ENCODE results near the gene ASCL5. TPM values are rescaled to one million over a fixed set of nuclear protein-coding genes. Genes with fewer than 3 reads are reported as not detected.

ASCL5 gene
- total RNA-seq, 2 experiments from 2014 or later: 0.49 to 0.50 TPM

GRCh38 chr1:201076092-201076491, 50.9 kb downstream of the ASCL5 start:
- intact Hi-C loops (cut with DNase I, micrococcal nuclease): no loop called here
- H3K9me3 ChIP-seq (ENCODE audit: control insufficient read depth in 1 of 2, insufficient read depth in 1 of 2, low read length in 2 of 2): no peaks in the 10 kb centered on the region
- H3K4me1 ChIP-seq (ENCODE audit: insufficient read depth, low read length): no peaks in the 10 kb centered on the region
- H3K4me3 Mint-ChIP-seq: no peak overlapping the region
- H3K9me3 Mint-ChIP-seq: no peaks in the 10 kb centered on the region
- DNase-seq (no peak), ATAC-seq (ENCODE audit: poor library complexity) (no peak)
- H3K27ac Mint-ChIP-seq: no peak overlapping the region
- no peaks in the 10 kb centered on the region for H3K36me3 Mint-ChIP-seq (ENCODE audit: low read depth)
- no peak overlapping the region for H3K27ac ChIP-seq (ENCODE audit: low read depth in 1 of 2, low read length in 2 of 2)
- ChIA-PET POLR2A (no interaction called here), CTCF (no interaction called here)
- no peaks in the 10 kb centered on the region for H3K27me3 ChIP-seq (ENCODE audit: control insufficient read depth in 1 of 2, insufficient read depth in 2 of 2, low read length in 2 of 2)
- no peaks in the 10 kb centered on the region for H3K36me3 ChIP-seq (ENCODE audit: insufficient read depth, low read length)
- no peaks in the 10 kb centered on the region for H3K4me1 Mint-ChIP-seq (ENCODE audit: low read depth)
- no peak overlapping the region for H3K4me3 ChIP-seq (ENCODE audit: low read length)
- no peaks in the 10 kb centered on the region for H3K27me3 Mint-ChIP-seq
- no peak for TF ChIP-seq CTCF (IDR thresholded peaks at IDR 0.05)

GRCh38 chr1:201074018-201074417, 53.0 kb downstream of the ASCL5 start:
- CTCF ChIA-PET: no interaction called here

GRCh38 chr1:201072922-201073321, 54.1 kb downstream of the ASCL5 start:
- Mint-ChIP-seq H3K27ac (no peak overlapping the region), H3K4me3 (no peak overlapping the region), H3K27me3 (no peaks in the 10 kb centered on the region), H3K36me3 (ENCODE audit: low read depth) (no peaks in the 10 kb centered on the region), H3K4me1 (ENCODE audit: low read depth) (no peaks in the 10 kb centered on the region), H3K9me3 (no peaks in the 10 kb centered on the region)
- no peak overlapping the region for H3K4me3 ChIP-seq (ENCODE audit: low read length)
- POLR2A ChIA-PET: no interaction called here
- DNase-seq (no peak), ATAC-seq (ENCODE audit: poor library complexity) (no peak)
- no peaks in the 10 kb centered on the region for H3K4me1 ChIP-seq (ENCODE audit: insufficient read depth, low read length)
- H3K36me3 ChIP-seq (ENCODE audit: insufficient read depth, low read length): no peaks in the 10 kb centered on the region
- H3K9me3 ChIP-seq (ENCODE audit: control insufficient read depth in 1 of 2, insufficient read depth in 1 of 2, low read length in 2 of 2): no peaks in the 10 kb centered on the region
- no peak overlapping the region for H3K27ac ChIP-seq (ENCODE audit: low read depth in 1 of 2, low read length in 2 of 2)
- no peaks in the 10 kb centered on the region for H3K27me3 ChIP-seq (ENCODE audit: control insufficient read depth in 1 of 2, insufficient read depth in 2 of 2, low read length in 2 of 2)
- intact Hi-C loops (cut with DNase I, micrococcal nuclease): no loop called here
- TF ChIP-seq CTCF (IDR thresholded peaks at IDR 0.05): no peak
- CTCF ChIA-PET: no interaction called here

More at GRCh38 chr1:201074018-201074417, 53.0 kb downstream of the ASCL5 start:
- no peaks in the 10 kb centered on the region for H3K9me3 ChIP-seq (ENCODE audit: control insufficient read depth in 1 of 2, insufficient read depth in 1 of 2, low read length in 2 of 2)
- Mint-ChIP-seq H3K27ac (no peak overlapping the region), H3K27me3 (no peaks in the 10 kb centered on the region), H3K4me3 (no peak overlapping the region), H3K4me1 (ENCODE audit: low read depth) (no peaks in the 10 kb centered on the region), H3K9me3 (no peaks in the 10 kb centered on the region), H3K36me3 (ENCODE audit: low read depth) (no peaks in the 10 kb centered on the region)
- no peaks in the 10 kb centered on the region for H3K4me1 ChIP-seq (ENCODE audit: insufficient read depth, low read length)
- DNase-seq (no peak), ATAC-seq (ENCODE audit: poor library complexity) (no peak)
- H3K36me3 ChIP-seq (ENCODE audit: insufficient read depth, low read length): no peaks in the 10 kb centered on the region
- TF ChIP-seq CTCF (IDR thresholded peaks at IDR 0.05): no peak
- intact Hi-C loops (cut with DNase I, micrococcal nuclease): no loop called here
- H3K4me3 ChIP-seq (ENCODE audit: low read length): no peak overlapping the region
- POLR2A ChIA-PET: no interaction called here
- H3K27ac ChIP-seq (ENCODE audit: low read depth in 1 of 2, low read length in 2 of 2): no peak overlapping the region
- no peaks in the 10 kb centered on the region for H3K27me3 ChIP-seq (ENCODE audit: control insufficient read depth in 1 of 2, insufficient read depth in 2 of 2, low read length in 2 of 2)

All from CD4-positive, alpha-beta T cell (primary cell).